ENCODE results near the gene MEFV. TPM values are rescaled to one million over a fixed set of nuclear protein-coding genes. Genes with fewer than 3 reads are reported as not detected.

The MEFV gene
- total and polyA plus RNA-seq, 9 donors, result 0.11 to 0.84 (median 0.46) TPM

DNA sequence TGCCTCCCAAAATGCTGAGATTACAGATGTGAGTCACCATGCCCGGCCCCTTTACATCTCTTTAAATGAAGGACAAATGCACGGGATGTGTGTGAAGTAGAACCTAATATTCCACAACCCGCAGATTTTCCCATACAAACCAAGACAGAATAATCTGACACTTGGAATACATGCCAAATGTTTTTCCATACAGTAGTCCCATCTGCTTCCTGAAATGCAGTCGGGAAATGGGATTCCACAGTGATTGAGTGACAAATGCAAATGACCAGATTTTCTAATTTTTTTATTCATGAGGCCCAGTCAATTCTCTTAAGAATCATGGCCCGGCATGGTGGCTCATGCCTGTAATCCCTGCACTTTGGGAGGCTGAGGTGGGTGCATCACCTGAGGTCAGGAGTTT lies 14.7 kb downstream of the MEFV start:
- 57 to 82% (median 65%) methylated on average over 5 of the region's 5 CpGs for WGBS, 3 donors
- H3K9me3 ChIP-seq, result no peaks in the 10 kb centered on the region
- H3K27me3 ChIP-seq, result no peaks in the 10 kb centered on the region
- DNase-seq, result no peak
- intact Hi-C loops (cut with DNase I), result no loop called here
- H3K36me3 ChIP-seq, result no peaks in the 10 kb centered on the region
- no peak overlapping the region for H3K27ac ChIP-seq
- TF ChIP-seq EP300 (IDR thresholded peaks at IDR 0.05), result no peak
- no peak for TF ChIP-seq CTCF (IDR thresholded peaks at IDR 0.05)
- TF ChIP-seq POLR2A (IDR thresholded peaks at IDR 0.05), result no peak
- no peak overlapping the region for H3K4me3 ChIP-seq
- H3K4me1 ChIP-seq (ENCODE audit: insufficient read depth), result no peaks in the 10 kb centered on the region

DNA sequence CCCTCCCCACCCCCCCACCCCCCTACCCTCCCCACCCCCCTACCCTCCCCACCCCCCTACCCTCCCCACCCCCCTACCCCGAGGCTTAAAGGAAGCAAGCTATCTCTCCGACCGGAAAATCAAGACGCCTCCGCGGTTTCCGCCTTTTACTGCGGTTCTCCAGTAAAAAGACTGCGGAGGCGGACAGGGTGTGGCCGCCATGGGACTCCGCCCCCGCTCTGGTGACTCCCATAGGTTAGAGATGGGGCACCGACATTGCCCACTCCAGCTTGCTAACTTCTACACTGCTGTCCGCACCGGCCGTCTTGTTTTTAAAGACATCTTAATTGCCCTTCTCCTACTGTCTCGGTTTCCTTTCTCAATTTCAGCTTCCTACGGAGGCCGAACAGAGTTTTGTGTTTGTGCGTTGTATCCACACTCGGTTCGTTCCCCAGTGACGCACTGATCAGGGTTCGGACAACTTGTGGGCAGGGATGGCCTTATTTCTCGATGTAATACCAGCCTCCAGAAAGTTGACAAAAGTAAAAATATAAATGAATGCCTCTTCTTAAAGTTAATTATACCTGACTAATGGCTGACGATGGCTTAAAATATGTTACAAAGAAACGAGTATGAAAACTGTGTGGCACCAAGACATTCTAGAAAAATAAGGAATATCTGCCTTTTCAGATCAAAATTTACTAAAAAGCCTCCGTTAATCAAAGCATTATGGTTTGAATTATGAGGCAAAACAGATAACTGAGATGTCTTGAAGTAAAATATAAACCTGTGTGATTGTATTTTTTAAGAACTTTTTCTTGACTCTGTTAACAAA lies 20.4 kb downstream of the MEFV start:
- peaks cover 0 to under 1% of the 10 kb centered on the region in 2 donors for H3K9me3 ChIP-seq
- TF ChIP-seq POLR2A (IDR thresholded peaks at IDR 0.05) (no peak), CTCF (IDR thresholded peaks at IDR 0.05) (no peak), EP300 (IDR thresholded peaks at IDR 0.05) (no peak)
- H3K27ac ChIP-seq, result no peak overlapping the region
- H3K4me1 ChIP-seq (ENCODE audit: insufficient read depth), result peaks cover 7% of the 10 kb centered on the region
- peak; percentile 18 to 51 (median 38) for DNase-seq
- no peak overlapping the region for H3K4me3 ChIP-seq
- no peaks in the 10 kb centered on the region for H3K36me3 ChIP-seq
- 80 to 83% (median 82%) methylated on average over 22 to 29 of the region's 29 CpGs for WGBS, 3 donors
- intact Hi-C loops (cut with DNase I), result loop anchor here in 1 of 4 donors (10.0 kb wide), 1 partner anchor 69 kb away; the partner anchor contains the start of genes TIGD7 and ZNF75A
- no peaks in the 10 kb centered on the region for H3K27me3 ChIP-seq

DNA sequence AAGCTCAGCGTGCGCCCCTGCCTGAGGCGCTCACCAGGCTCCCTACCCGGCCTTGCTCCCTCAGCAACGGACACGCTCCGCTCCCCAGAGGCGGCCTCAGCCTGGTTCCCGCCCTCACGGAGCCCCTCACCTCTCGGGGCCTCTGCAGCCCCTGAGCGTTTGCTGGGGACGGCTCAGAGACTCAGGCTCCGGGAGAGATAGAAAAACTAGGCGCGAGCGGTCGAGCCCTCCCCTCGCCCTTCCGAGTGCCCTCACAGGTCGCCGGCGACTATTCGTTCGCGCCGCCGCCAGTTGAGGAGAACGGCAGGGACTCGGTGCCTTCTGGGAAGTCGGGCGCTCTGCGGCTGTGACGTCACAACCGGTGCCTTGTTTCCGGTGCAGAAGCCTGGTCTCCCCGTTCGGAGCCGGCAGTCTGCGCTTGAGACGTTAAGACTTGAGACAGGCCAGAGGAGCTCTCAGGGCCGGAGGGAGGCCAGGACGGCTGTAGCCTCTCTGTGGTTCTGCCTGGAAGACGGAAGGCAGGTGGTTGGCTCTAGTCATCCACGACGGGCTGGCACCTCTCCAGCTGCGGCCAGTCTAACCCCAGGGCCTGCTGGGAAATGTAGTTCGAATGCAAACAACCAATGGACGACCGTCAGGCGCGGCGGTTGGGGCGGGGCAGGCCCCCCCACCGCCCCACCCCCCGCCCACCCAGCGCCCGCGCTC lies 21.4 kb downstream of the MEFV start, which contains the start of gene ZNF200:
TSS of gene ZNF200 (minus strand) at position 302 of the 705 bp plus-strand sequence. CDS start 1,403 bp downstream, outside the sequence.
- Histone ChIP-seq H3K27me3 (no peaks in the 10 kb centered on the region), H3K9me3 (peaks cover 0 to 5% of the 10 kb centered on the region in 2 donors), H3K36me3 (peaks cover 2% of the 10 kb centered on the region), H3K4me1 (ENCODE audit: insufficient read depth) (peaks cover 7% of the 10 kb centered on the region), H3K4me3 (peak within 1 kb of the TSS; percentile 96), H3K27ac (peak within 1 kb of the TSS; percentile 96 to 97)
- intact Hi-C loops (cut with DNase I), result loop anchor here in 1 of 4 donors (10.0 kb wide), 1 partner anchor 70 kb away; the partner anchor contains the start of genes TIGD7 and ZNF75A
- 0 to 1% (median 0%) methylated on average over 41 to 55 of the region's 59 CpGs for WGBS, 3 donors
- DNase-seq, result peak; percentile 95 to 97 (median 96)
- TF ChIP-seq POLR2A (IDR thresholded peaks at IDR 0.05) (peak; percentile 49), EP300 (IDR thresholded peaks at IDR 0.05) (no peak)

GRCh38 chr16:3234543-3234856 lies 21.9 kb downstream of the MEFV start:
- H3K4me3 ChIP-seq, result peak overlapping the region; percentile 96
- 1 to 2% (median 2%) methylated on average over 18 of the region's 18 CpGs for WGBS, 3 donors
- H3K4me1 ChIP-seq (ENCODE audit: insufficient read depth), result peaks cover 7% of the 10 kb centered on the region
- TF ChIP-seq POLR2A (IDR thresholded peaks at IDR 0.05) (no peak), CTCF (IDR thresholded peaks at IDR 0.05) (no peak), EP300 (IDR thresholded peaks at IDR 0.05) (no peak)
- peak overlapping the region; percentile 96 to 97 for H3K27ac ChIP-seq
- no peaks in the 10 kb centered on the region for H3K27me3 ChIP-seq
- H3K36me3 ChIP-seq, result peaks cover 2% of the 10 kb centered on the region
- H3K9me3 ChIP-seq, result peaks cover 0 to 10% of the 10 kb centered on the region in 2 donors
- DNase-seq, result no peak
- intact Hi-C loops (cut with DNase I), result loop anchor here in 1 of 4 donors (10.0 kb wide), 1 partner anchor 70 kb away; the partner anchor contains the start of genes TIGD7 and ZNF75A
